HG02943 (cell line): Measurements from ENCODE around the gene UNC13D.
"Not testable (repeated sequence)": the region's sequence is repeated elsewhere in the genome, so short reads cannot be mapped to it uniquely, and the experiment has no call there.

ENCODE experiments used
- ATAC-seq: cut with Tn5 transposase; IDR thresholded peaks from one replicate; pipeline ENCODE4 v1.9.1; 2021; ENCODE audit warnings: mild to moderate bottlenecking, low read depth, moderate library complexity; ENCODE audit not compliant: unreplicated experiment

The UNC13D gene

DNA sequence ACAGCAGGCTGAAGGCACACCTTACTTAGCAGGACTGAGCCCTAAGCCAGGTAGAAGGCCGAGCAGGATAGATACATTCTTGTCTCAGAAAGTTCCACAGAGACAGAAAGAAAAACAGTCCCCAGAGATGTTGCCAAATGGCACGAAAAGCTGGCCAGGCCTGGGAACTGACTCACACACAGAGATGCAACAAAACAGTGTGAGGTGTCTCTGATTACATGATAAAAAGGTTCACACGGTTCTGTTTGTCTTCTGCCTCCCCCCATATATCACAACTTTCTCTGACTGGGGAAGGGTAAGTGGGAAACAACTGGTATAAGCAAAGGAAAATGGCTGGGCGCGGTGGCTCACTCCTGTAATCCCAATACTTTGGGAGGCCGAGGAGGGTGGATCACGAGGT is 9.2 kb upstream of the UNC13D start:
- ATAC-seq, result no peak

GRCh38 chr17:75851693-75851991 is 7.4 kb upstream of the UNC13D start:
- not testable (repeated sequence) for ATAC-seq

GRCh38 chr17:75850928-75851692 is 6.9 kb upstream of the UNC13D start:
- ATAC-seq, result no peak

DNA sequence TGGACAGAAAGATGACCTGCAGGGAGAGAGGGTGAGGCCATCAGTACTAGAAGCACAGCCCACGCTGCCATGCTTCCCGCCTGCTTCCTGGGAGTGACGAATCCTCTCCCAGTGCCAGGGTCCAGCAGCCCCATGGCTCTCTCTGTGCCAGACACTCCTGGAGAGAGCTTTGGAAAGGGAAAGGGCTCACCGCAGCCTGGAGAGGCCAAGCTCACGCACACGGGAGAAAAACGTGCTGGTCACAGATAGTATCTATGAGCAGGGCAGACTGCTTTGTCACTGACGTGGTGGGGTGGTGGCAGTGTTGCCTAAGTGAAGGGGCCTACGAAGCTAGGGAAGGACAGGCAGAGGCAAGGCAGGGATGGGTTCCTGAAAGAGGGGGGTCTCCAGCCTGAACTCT is 5.5 kb upstream of the UNC13D start:
- no peak for ATAC-seq

DNA sequence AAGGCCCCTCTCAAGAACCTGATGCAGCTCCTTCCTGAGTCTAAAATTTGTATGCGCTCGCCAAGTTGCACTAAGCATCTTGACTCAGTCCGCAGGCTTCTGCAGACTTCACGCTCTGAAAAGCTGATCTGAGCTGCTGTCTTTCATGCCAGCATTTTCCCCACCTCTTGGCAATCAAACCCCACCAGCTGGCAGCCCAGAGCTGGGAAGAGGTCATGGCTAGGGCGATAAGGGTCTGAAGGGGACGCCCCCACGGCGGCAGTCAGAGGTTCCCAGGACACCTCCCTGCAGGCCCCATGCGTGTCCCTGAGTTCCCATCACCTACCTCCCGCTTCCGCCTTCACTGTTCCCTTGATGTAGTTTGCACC is 5.1 kb upstream of the UNC13D start:
- no peak for ATAC-seq

- no peak for ATAC-seq
Observed at GRCh38 chr17:75848523-75849278, 4.5 kb upstream of the UNC13D start.

- ATAC-seq, result no peak
Observed at GRCh38 chr17:75847614-75848522, 3.7 kb upstream of the UNC13D start.

DNA sequence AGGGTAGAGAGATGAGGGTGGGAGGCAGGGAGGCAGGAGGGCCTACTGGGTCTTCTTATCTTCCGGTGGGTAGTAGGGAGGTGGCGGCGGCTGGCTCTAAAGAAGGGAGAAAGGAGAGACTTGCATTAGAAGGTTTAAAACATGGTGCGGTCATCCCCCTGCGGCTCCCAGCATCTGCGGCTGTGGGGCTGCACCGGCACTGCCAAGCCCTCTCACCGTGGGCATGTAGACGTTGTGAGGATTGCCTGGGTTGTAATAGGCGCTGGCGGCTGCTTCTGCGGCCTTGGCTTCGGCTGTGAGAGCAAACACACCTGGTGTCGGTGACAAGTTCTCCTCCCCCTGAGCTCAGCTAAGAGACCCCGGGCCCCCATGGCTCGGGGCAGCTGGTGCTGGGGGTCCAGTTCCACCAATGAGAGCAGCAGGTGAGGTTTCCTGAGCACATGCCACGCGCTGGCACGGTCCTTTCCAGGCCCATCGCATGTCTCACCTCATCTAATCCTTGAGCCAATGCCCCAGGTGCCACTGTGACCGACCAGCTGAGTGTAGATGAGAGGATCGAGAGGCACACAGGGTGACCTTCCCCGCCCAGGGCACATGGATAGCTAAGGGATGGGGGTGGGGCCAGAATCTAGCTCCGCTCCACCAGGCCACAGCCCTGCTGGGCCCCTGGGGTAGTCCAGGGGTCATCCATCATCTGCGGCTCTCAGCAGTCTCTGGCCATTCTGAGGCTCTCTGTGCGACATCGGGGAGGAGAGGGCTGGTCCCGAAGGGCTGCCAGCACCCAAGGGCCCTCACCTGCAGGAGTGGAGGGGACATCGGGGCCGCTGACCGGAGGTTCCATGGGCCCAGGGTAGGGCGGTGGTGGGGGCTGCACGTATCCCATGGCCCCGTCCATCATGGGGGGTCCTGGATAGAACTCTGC is 2.7 kb upstream of the UNC13D start:
- no peak for ATAC-seq

GRCh38 chr17:75845933-75846691 is 1.9 kb upstream of the UNC13D start:
- ATAC-seq, result no peak

GRCh38 chr17:75845058-75845711 is 981 bp upstream of the UNC13D start:
- peak; percentile 55 for ATAC-seq

GRCh38 chr17:75844530-75845057 is 390 bp upstream of the UNC13D start:
- no peak for ATAC-seq

- no peak for ATAC-seq
Observed at GRCh38 chr17:75842963-75843576, 1.1 kb downstream of the UNC13D start.

GRCh38 chr17:75842411-75842810 is 1.8 kb downstream of the UNC13D start:
- ATAC-seq, result no peak

GRCh38 chr17:75840799-75841164 is 3.4 kb downstream of the UNC13D start:
- no peak for ATAC-seq

GRCh38 chr17:75839942-75840798 is 4.0 kb downstream of the UNC13D start:
- ATAC-seq, result no peak

DNA sequence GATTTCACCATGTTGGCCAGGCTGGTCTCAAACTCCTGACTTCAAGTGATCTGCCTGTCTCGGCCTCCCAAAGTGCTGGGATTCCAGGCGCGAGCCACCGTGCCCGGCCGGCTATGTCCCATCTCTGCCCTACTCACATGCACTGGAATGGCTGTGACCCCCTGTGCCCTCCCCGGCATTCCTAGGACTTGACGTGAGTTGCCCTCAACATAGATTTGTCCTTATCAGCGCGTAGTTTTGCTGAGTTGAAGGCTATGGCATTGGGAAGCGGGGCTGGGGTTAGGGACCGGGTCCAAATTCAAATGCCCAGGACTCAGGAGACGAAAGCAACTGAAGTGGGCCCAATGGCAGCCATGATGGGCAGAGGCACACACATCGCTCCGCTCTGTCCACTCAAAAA is 5.8 kb downstream of the UNC13D start:
- no peak for ATAC-seq

GRCh38 chr17:75837899-75838298 is 6.3 kb downstream of the UNC13D start:
- no peak for ATAC-seq
